Measurements from ENCODE around the gene MNX1.

MNX1 gene

GRCh38 chr7:156966387-156966786 is 44.1 kb downstream of the MNX1 start:
- DNase-seq, result no peak

GRCh38 chr7:156964971-156965370 is 45.5 kb downstream of the MNX1 start:
- DNase-seq, result no peak

GRCh38 chr7:156963472-156963871 is 47.0 kb downstream of the MNX1 start:
- DNase-seq, result no peak

- DNase-seq, result no peak
These were observed 47.6 kb downstream of the MNX1 start for GRCh38 chr7:156962897-156963296.

GRCh38 chr7:156962145-156962544 is 48.3 kb downstream of the MNX1 start:
- DNase-seq, result no peak

GRCh38 chr7:156956727-156957126 is 53.7 kb downstream of the MNX1 start:
- DNase-seq, result no peak

- no peak for DNase-seq
These were observed 55.5 kb downstream of the MNX1 start for GRCh38 chr7:156954941-156955340.
